HL-60/S4 treated with phorbol 12-myristate 13-acetate at 8.2 ng/mL for 4 days and 3 days (cell line): Measurements from ENCODE around the gene RGS4.

Source experiments
- in situ Hi-C: fragments of 300-500 bp; cut with MboI; formaldehyde crosslinking; loops from 2 replicates; pipeline ENCODE4 v1.15.0; 2022; ENCODE audit warnings: low sequenced_read_pairs

Gene RGS4

DNA sequence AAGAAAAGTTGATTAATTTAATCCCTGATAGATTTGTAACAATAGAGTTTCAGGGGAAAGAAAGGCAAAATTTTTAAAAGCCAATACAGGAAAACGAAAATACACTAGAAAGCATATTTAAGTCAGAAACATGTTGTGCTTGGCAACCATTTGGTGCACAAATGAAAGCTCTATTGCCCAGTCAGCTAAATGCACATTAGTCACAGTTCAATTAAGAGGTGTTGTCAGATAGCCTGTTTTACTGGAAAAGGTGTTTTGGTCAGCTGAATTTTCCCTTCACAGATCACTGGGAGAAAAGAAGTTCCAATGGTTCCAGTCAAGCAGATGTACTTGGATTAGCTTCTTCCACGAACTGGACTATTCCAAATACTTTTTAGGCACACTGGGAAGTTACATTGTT, 25.4 kb downstream of the RGS4 start:
- in situ Hi-C loops: no loop called here

DNA sequence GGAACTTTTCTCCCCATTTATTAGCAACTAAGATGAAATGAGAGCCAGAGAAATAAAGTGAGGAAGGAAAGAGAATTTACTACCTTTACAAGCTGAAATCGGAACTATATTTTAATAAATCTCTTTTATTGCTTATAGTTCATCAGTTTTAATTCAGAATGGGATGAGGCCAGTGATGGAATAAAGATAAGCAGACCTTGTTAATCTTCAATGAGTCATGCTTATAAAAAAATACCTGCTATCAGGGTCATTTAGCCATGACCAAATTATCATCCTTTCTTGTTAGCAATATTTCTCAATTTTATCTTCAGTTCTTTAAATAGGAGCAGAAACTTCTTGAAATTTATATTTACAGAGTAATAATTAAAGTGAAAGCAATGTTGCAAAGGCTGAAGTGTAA, 26.1 kb downstream of the RGS4 start:
- in situ Hi-C loops: no loop called here

DNA sequence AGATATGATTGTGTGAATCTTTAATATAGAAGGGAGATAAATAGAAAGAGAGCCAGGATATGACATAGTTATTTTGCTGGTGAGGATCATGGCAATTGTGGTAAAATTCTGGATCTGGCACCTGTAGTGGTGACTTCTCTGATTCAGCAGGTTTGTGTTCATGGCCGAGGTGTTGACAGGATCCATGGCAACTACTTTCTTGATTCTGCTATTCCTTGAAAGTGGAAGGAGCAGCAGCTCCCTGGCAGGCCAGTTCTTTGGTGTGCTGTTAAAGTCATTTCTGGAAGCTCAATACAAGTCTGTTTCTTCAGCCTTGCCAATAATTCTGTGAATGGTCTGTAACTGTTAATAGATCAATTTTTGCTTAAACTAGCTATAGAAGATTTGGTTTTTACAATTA, 33.4 kb downstream of the RGS4 start:
- in situ Hi-C loops: no loop called here

DNA sequence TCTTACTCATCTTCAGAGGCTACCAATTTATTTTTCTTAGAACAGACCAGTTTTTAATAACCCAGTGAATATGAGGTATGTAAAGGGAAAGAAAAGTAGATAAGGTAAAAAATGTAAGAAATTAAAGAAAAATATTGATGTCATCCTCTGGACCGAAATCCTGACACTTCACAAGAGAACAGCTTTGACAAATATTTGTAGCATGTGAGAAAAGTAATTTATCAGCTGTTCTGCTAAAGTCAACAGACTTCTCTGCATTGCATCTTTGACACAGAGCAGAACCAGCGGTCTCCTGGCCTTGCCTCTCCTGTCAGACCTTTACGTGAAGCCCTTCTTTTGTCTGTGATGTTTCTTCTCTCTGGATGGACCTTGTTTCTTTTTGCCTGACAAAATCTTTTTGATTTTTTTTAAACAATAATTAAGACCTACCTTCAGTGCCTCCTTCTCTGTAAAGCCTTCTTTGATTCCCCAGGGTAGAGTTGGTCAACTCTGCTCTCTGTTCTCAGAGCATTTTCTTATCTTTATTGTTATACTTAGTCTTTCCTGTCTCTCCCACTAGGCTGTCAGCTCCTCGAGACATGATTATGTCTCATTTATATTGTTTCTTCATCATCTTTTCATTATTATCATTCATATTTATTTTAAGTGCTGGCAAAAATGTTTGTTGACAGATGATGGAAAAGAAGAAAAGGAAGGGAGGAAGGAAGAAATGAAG, 35.4 kb downstream of the RGS4 start:
- in situ Hi-C loops: no loop called here

DNA sequence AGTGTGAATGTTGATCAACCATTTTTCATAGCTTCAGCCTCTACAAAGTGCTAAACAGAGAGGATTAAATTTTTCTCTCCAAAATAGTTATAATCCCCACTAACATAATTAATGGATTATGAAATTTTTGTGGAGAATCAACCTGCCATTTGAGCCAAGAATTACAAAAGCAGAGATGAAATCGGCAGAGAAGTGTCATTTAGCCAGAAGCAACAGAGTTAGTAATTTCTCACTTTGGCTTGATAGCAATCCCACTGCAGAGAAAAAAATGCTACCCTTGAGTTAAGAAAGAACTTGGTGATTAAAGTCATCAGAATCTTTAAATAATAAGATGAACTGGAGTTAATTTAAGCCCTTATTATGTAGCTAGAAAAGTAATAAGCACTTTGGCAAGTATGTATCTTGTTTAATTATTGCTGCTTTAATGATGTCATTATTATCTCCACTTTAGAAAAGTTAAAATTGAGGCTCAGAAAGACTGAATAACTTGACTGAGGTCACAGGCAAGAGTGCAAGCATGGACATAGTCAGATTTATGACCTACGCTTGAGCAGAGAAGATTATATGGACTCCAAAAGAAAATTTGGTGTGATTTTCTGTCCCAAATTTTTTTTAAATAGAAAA, 37.3 kb downstream of the RGS4 start:
- in situ Hi-C loops: no loop called here

DNA sequence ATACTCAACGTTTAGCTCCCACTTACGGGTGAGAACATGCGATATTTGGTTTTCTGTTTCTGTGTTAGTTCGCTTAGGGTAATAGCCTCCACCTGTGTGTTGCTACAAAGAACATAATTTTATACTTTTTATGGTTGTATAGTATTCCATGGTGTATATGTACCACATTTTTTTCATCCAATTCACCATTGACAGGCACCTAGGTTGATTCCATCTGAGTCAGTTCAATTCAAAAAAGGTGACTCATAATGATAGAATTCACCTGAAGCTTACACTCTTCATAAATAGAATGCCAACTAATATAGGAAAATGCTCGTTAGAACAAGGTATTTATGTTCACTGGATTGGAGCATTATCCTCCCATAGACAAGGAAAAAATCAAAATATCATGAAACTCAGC, 38.5 kb downstream of the RGS4 start:
- in situ Hi-C loops: no loop called here

DNA sequence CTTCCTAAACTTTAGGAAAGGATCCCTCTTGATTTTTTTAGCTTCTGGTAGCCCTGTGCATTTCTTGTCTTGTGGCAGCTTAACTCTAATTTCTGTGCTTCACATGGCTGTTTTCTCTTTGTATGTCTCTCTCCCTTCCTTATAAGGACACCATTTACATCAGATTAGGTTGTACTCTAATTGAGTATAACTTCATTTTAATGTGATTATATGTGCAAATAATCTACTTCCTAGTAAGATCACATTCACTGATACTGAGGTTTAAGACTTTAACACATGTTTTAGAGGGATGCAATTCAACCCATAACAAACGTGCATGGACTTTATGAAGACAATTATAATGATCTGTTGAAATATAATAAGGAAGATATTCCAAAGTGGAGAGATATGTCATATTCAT, 46.7 kb downstream of the RGS4 start:
- in situ Hi-C loops: no loop called here

DNA sequence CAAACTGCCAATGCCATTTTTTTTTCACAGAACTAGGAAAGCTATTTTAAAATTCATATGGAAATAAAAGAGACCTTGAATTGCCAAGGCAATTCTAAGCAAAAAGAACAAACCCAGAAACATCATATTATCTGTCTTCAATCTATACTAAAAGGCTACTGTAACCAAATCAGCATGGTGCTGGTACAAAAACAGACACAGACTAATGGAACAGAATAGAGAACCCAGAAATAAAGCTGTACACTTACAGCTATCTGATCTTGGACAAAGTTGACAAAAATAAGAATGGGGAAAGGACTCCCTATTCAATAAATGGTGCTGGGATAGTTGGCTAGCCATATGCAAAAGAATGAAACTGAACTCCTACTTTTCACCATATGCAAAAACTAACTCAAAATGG, 50.5 kb downstream of the RGS4 start:
- in situ Hi-C loops: no loop called here

DNA sequence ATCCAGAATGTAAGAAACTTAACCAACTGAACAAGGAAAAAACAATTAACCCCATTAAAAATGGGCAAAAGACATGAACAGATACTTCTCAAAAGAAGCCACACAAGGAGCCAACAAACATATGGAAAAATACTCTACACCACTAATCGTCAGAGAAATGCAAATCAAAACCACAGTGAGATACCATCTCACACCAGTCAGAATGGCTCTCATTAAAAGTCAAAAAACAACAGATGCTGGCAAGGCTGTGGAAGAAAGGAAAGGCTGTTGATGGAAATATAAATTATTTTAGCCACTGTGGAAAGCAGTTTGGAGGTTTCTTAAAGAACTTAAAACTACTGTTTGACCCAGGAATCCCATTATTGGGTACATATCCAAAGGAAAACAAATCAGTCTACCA, 51.2 kb downstream of the RGS4 start:
- in situ Hi-C loops: no loop called here

DNA sequence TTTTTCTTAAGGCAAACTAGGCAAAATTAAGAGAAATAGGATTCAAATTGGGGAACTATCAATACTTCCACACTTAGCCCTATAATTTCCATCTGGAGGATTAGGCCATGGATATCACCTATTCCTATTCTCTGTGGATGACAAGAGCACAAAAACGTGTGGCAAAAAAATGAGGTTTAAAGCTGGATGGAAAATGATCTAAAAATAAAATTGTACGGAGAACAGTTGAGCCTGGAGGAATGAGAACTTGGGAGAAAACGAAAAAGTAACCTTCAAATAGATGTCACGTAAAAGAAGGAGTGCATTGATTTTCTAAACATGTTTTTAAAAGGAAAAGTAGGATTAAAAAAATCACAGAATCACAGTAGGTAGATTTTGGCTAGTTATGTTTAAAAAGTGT, 55.7 kb downstream of the RGS4 start:
- in situ Hi-C loops: no loop called here
